Measurements from ENCODE around the gene PCP4L1. TPM values are rescaled to one million over a fixed set of nuclear protein-coding genes. Genes with fewer than 3 reads are reported as not detected.

PCP4L1 gene
- polyA plus RNA-seq, 2 of the 4 experiments (the other 2 are of a cell fraction) = not detected

DNA sequence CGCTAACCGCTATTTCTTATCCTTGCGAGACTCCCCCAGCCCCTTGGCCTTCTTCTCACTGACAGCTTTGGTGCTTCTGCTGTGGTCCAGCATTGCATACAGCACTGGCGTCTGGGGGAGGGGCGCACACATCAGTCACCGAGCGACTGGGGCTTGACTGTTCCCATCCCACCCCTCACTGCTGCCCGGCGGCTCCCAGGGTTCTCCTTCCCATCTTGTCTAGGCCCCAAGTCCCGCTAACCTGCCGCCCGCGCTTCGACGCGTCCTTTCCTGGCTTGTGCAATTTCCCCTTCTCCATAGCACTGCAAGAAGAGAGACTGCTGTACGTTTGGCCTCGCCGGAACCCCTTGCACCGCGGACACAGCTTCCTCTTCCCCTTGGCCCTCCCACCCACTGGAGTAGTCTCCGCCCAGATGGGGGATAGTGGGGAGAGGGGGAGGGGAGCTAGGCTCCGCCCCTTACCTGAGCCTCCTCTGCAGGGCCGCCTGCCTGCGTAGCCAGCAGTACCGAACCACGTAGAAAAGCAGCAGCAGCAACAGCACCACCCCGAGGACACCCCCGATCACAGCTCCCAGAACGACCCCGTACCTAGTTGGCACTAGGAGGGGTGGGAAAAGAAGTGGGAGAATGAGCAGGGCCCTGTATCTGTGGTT is 47.4 kb downstream of the PCP4L1 start:
- Histone ChIP-seq H3K4me1 (peaks cover 10% of the 10 kb centered on the region; the same call in 2 of the 3 replicates), H3K27ac (no peak overlapping the region), H3K9me3 (no peaks in the 10 kb centered on the region), H3K4me2 (no peak overlapping the region), H3K4me3 (no peak overlapping the region)
- FAIRE-seq = no peak
- 89% methylated on average over 29 of the region's 31 CpGs for WGBS (ENCODE audit: missing lambda C conversion rate)
- no peak for DNase-seq (ENCODE audit: low read depth in 1 of 2, low spot score in 1 of 2)
- ATAC-seq = no peak
- CTCF ChIA-PET = interaction anchor here (0.6 to 1.8 kb wide), 4 partner anchors 16 to 77 kb away, joined by 3 to 5 read pairs (median 3); no protein-coding TSS in a partner anchor
- TF ChIP-seq ZNF302 (CRISPR knock-in tag; IDR thresholded peaks at IDR 0.05) (no peak), SREBF2 (IDR thresholded peaks at IDR 0.05) (no peak), KDM1A (IDR thresholded peaks at IDR 0.05; ENCODE audit: low read depth) (no peak), CBX8 (IDR thresholded peaks at IDR 0.05) (no peak), PHF8 (IDR thresholded peaks at IDR 0.05; ENCODE audit: borderline replicate concordance, low read depth) (no peak), KDM5A (IDR thresholded peaks at IDR 0.05) (no peak), REST (IDR thresholded peaks at IDR 0.05) (no peak), BHLHE40 (IDR thresholded peaks at IDR 0.05; ENCODE audit: low read depth, low read length) (no peak)
- TF ChIP-seq, protein P1, sequence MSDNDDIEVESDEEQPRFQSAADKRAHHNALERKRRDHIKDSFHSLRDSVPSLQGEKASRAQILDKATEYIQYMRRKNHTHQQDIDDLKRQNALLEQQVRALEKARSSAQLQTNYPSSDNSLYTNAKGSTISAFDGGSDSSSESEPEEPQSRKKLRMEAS (IDR thresholded peaks at IDR 0.05) = no peak
- TF ChIP-seq, protein P2, sequence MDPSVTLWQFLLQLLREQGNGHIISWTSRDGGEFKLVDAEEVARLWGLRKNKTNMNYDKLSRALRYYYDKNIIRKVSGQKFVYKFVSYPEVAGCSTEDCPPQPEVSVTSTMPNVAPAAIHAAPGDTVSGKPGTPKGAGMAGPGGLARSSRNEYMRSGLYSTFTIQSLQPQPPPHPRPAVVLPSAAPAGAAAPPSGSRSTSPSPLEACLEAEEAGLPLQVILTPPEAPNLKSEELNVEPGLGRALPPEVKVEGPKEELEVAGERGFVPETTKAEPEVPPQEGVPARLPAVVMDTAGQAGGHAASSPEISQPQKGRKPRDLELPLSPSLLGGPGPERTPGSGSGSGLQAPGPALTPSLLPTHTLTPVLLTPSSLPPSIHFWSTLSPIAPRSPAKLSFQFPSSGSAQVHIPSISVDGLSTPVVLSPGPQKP (IDR thresholded peaks at IDR 0.05; ENCODE audit: low read depth, low read length) = no peak
- POLR2A ChIA-PET = interaction anchor here (0.6 kb wide), 1 partner anchor 103 kb away, joined by 4 read pairs; no protein-coding TSS in a partner anchor

- CTCF ChIA-PET = interaction anchor here (1.1 to 1.7 kb wide), 2 partner anchors 16 to 115 kb away, joined by 4 to 5 read pairs; no protein-coding TSS in a partner anchor
- FAIRE-seq (no peak), ATAC-seq (peak in 1 of 2 experiments; percentile 38; a peak in 2 of 6 replicates), DNase-seq (ENCODE audit: low read depth in 1 of 2, low spot score in 1 of 2) (peak in 1 of 2 experiments; percentile 29)
- WGBS (ENCODE audit: missing lambda C conversion rate) = 81% methylated on average over 7 of the region's 7 CpGs
- Histone ChIP-seq H3K4me3 (no peak overlapping the region), H3K9me3 (no peaks in the 10 kb centered on the region), H3K4me2 (peak overlapping the region; percentile 6; the same call in 1 of the 3 replicates), H3K4me1 (peaks cover 10% of the 10 kb centered on the region; the same call in 2 of the 3 replicates), H3K27ac (peak overlapping the region in 1 of 2 experiments; percentile 70; a peak in 3 of 6 replicates)
- TF ChIP-seq CTCF (IDR thresholded peaks at IDR 0.05) = no peak
- TF ChIP-seq MAFK (IDR thresholded peaks at IDR 0.05; ENCODE audit: partially characterized antibody) = peak; percentile 7
- POLR2A ChIA-PET = no interaction called here
Measured at GRCh38 chr1:161307230-161307768, 48.8 kb downstream of the PCP4L1 start.

All from A549 (cell line).